Left colon (tissue), 2 donors: ENCODE results near the gene LIPM. TPM values are rescaled to one million over a fixed set of nuclear protein-coding genes. Genes with fewer than 3 reads are reported as not detected.
A peak's percentile ranks its signal among the peaks of the same experiment; 100 is the strongest.

Experiments used
- ATAC-seq: fragments of 200-7000 bp; cut with Tn5 transposase; one replicate; pipeline ENCODE4 v1.9.1; 2020; ENCODE audit warnings: mild to moderate bottlenecking, moderate library complexity
- DNase-seq, 2 donors: peaks; one replicate each; pipeline ENCODE4 v3.0.0-alpha.2; 2020
- intact Hi-C, 2 donors: fragments of 100-400 bp; cut with DNase I in 1 of 2; cut with micrococcal nuclease in 1 of 2; formaldehyde crosslinking; loops; one replicate each; pipeline versions ENCODE4 v1.11.2 to v1.14.0; 2022; cut with DNase I, micrococcal nuclease
- total RNA-seq, 2 donors: library from RNA; stranded (reverse); fragmentation: NEBNext Ultra II Directional; extraction: Animal tissue kit (Norgen Biotek cat#: 25700); gene quantifications; one replicate each; pipeline ENCODE4 v1.2.1, GENCODE V29; 2021
- donor health status: DM: no; HTN: no; CAD: no.
- donor health status: DM: yes; HTN: yes; CAD: no.

Gene LIPM
- total RNA-seq, 2 donors from 2014 or later = not detected

DNA sequence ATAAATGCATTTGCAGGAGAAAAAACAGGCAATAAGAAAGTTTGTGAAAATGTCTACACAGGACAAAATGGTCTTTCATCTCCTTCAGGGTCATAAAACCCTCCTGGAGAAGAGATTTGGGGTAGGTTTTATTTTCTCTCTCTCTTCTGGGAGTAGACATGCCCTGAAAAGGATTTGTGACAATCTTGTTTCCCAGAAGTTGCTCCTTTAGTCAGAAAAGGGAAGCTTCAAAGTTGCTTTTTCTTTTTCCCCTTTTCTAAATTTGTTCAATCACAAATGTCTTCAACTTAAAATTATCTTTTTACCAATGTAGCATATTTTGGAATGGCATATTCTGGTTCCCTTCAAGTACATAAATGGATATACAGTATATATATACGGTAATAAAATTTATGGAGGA is 58.5 kb downstream of the LIPM start:
- ATAC-seq (no peak), DNase-seq (no peak)
- intact Hi-C loops = no loop called here

DNA sequence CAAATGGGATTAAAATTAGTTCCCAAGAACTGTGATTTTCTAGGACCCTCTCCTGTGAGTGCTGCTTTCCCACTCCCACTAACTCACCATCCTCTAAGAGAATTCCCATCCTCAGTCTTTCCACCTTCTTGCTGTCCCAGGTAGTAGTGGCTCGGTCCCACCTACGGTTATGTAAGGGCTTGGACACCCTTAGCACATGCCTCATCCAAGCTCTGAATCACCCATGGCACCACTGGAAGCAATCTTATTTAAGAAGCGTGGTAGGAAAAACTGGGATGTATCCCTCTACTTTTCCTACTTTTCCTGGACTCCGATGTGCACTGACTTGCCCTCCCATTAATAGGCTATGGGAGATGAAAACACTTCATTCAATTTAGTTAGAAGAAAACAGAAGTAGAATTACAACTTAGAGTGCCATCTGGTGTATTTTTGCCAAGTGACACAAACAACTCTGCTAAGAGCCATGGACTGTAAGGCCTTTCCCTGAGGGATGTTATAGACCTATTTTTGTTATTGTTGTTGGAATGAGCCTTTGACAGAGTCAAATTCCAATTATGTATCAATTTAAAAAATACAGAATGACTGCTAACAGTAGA is 62.8 kb downstream of the LIPM start:
- intact Hi-C loops = no loop called here
- DNase-seq (no peak), ATAC-seq (peak; percentile 82)

GRCh38 chr10:88866454-88866853 is 63.9 kb downstream of the LIPM start:
- DNase-seq = no peak
- no peak for ATAC-seq
- intact Hi-C loops = no loop called here

DNA sequence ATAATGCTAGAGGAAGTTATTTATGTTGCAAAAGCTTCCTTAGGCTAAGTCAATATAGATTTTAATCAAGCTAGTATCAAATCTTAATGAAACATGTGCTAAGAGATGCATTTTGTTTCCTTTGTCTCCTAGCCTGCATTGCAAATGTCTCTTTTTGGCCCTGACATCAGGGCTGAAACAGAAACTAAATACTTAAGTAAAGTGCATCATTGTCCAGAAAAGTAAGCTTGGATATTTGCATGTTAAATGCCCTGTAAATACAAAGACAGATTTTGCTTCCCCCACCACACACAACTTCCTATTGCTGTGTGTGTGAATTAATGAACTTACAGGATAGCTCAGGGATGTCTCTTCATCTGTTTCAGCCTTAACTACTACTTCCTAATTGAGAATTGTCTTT is 67.6 kb downstream of the LIPM start:
- DNase-seq (no peak), ATAC-seq (no peak)
- intact Hi-C loops = no loop called here

Other genes with a start within 250 kb of the LIPM start
- gene RNLS, start 219.4 kb upstream of the LIPM start, total RNA-seq = 10 to 100 TPM; 15.0 to 18.6 TPM
- under 1 TPM; 0.14 to 0.15 TPM for gene LIPJ, start 216.0 kb upstream of the LIPM start, total RNA-seq
- not detected for gene LIPF, start 138.3 kb upstream of the LIPM start, total RNA-seq
- gene LIPK, start 96.5 kb upstream of the LIPM start, total RNA-seq = not detected
- gene LIPN, start 42.7 kb upstream of the LIPM start, total RNA-seq = not detected
- gene ANKRD22, start 49.1 kb downstream of the LIPM start, total RNA-seq = 10 to 100 TPM; 13.7 to 21.6 TPM
- 10 to 100 TPM; 14.8 to 22.4 TPM for gene STAMBPL1, start 77.5 kb downstream of the LIPM start, total RNA-seq
- 100 to 1,000 TPM in 1 of 2 donors, 10 to 100 TPM in 1; 57.1 to 245 TPM for gene ACTA2, start 150.0 kb downstream of the LIPM start, total RNA-seq
- 10 to 100 TPM; 33.8 to 54.1 TPM for gene FAS, start 188.1 kb downstream of the LIPM start, total RNA-seq